GM12874 (cell line): ENCODE data around the gene EFS.

ENCODE experiments used
- TF ChIP-seq, protein P1 (sequence below): IDR thresholded peaks from 2 replicates; pipeline ENCODE4 v1.5.1; 2011; ENCODE audit warnings: low read depth, mild to moderate bottlenecking, control low read depth, low read length, moderate library complexity; ENCODE audit not compliant: insufficient read depth

The EFS gene

DNA sequence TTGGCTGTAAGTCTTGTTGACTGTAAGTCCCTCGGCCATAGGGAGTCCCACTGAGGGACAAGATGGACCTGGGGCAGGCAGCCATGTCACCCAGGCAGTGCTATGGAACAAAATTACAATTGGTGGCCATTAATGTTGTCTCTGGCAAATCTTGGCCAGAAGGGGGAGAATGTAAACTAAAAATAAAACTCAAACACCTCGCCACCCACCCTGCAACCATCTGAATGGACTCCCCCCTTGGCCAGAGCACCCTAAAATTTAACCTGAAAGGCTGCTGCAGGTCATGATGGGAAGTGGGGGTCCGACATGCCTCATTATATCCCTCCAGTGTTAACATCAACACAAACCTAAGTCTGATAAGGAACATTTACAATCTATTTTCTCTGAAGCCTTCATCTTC, 20.5 kb downstream of the EFS start:
- TF ChIP-seq, protein P1, sequence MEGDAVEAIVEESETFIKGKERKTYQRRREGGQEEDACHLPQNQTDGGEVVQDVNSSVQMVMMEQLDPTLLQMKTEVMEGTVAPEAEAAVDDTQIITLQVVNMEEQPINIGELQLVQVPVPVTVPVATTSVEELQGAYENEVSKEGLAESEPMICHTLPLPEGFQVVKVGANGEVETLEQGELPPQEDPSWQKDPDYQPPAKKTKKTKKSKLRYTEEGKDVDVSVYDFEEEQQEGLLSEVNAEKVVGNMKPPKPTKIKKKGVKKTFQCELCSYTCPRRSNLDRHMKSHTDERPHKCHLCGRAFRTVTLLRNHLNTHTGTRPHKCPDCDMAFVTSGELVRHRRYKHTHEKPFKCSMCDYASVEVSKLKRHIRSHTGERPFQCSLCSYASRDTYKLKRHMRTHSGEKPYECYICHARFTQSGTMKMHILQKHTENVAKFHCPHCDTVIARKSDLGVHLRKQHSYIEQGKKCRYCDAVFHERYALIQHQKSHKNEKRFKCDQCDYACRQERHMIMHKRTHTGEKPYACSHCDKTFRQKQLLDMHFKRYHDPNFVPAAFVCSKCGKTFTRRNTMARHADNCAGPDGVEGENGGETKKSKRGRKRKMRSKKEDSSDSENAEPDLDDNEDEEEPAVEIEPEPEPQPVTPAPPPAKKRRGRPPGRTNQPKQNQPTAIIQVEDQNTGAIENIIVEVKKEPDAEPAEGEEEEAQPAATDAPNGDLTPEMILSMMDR, result no peak

DNA sequence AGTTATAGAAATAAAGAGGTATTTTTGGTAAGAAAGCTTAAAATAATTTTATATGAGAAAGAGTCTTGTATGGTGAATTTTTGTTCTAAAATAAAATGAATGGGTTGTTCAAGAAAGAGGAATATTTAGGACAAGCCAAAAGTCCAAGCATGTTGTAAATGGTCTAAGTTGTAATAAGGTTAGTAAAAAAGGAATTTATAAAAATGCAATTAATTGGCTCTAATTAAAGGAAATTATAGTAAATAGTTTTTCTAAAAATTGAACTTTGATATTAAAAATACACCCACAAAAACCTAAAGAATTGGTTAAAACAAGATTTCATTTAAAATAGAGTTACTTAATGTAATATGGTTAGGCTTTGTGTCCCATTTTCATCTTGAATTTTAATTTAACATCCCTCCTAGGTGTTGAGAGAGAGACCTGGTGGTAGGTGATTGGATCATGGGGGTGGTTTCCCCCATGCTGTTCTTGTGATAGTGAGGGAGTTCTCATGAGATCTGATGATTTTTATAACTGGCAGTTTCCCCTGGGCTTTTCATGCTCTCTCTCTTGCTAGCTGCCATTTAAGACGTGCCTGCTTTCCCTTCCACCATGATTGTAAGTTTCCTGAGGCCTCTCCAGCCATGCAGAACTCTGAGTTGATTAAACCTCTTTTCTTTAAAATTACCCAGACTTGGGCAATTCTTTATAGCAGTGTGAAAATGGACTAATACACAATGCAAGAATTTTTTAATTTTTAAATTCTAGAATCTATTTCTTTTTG, 25.3 kb downstream of the EFS start:
- TF ChIP-seq, protein P1, result no peak

DNA sequence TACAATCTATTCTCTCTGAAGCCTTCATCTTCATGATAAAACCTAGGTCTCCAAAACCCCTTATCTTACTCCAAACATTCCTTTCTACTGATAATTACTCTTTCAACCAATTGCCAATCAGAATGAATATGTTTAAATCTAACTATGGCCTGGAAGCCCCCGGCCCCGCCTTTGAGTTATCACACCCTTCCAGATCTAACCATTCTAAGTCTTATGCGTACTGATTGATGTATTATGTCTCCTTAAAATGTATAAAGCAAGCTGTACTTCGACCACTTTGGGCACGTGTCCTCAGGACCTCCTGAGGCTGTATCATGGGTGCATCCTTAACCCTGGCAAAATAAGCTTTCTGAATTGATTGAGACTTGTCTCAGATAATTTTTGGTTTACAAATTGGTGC, 29.3 kb downstream of the EFS start:
- TF ChIP-seq, protein P1, result no peak

DNA sequence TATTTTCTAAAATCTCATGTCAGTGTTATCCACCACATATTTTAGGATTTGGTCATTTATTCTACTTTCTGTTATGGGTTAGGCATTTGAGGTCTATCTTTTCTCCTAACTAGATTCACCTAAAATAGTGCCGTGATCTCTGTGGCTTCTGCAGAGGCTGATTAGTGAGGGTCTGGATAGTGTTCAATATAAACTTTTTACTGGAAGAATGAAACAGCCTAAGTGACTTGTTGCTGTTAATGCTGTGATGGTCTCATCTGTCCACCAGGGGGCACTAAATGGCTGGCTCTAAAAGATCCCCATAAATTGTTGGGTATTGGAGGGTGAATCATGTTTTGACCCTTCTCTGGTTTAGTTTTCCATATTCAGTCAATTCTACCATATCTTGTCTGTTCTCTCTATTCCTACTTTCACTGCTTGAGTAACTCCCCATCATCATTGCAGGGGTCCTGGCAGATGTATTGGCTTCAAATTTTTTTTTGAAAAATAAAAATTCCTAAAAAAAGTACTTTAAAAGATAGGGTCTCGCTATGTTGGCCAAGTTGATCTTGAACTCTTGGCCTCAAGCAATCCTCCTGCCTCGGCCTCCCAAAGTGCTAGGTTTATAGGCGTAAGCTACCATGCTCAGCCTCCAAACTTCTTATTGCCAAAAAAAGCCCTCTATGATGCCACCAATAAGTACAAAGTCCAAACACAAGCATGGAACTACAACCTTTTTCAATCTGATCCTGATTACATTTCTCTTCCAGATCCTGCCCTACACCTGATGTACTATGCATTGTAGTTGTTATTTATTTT, 36.8 kb downstream of the EFS start:
- TF ChIP-seq, protein P1, result peak; percentile 78

DNA sequence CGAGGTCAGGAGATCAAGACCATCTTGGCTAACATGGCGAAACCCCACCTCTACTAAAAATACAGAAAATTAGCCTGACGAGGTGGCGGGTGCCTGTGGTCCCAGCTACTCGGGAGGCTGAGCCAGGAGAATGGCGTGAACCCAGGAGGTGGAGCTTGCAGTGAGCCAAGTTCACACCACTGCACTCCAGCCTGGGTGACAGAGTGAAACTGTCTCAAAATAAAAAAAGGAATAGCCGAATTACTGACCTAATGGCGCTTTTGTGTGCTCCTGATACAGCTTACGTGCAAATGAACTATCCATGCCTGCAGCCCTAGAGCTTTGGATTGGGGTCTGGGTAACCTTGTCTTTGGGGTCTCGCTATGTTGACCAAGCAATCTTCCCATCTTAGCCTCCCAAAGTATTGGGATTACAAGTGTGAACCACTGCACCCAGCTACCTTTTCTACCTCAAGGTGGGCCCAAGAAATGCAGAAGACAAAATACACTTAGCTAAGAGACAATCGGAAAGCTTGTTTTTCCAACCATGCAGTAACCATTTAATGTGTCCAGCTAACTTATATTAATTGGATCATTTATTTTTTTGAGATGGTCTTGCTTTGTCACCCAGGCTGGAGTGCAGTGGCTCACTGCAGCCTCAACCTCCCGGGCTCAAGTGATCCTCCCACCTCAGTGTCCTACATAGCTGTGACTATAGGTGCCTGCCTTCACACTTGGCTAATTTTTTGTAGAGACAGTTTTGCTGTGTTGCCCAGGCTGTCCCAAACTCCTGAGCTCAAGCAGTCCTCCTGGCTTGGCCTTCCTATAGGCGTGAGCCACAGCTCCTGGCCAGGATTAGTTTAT, 38.3 kb downstream of the EFS start:
- TF ChIP-seq, protein P1, result no peak

DNA sequence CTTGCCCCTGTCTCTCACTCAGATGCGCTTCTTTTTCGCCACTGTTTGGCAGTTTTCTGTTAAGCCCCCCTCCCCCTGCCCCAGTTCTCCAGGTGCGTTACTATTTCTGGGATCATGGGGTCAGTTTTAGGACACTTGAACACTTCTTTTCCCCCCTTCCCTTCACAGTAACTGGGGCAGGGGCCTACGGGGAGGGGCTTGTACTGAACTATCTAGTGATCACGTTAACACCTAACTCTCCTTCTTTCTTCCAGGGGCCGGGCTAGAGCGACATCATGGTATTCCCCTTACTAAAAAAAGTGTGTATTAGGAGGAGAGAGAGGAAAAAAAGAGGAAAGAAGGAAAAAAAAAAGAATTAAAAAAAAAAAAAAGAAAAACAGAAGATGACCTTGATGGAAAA, 40.0 kb downstream of the EFS start:
- TF ChIP-seq, protein P1, result no peak

DNA sequence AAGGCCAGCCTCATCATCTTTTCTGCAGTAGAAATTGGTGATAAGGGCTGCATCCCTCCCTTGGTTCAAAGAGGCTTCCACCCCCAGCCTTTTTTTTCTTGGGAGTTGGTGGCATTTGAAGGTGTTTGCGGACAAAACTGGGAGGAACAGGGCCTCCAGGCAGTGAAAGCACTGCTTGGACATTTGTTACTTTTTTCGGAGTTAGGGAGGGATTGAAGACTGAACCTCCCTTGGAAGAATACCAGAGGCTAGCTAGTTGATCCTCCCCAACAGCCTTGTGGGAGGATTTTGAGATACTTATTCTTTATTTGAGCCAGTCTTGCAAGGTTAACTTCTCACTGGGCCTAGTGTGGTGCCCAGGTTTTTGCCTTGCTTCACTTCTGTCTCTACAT, 40.5 kb downstream of the EFS start:
- TF ChIP-seq, protein P1, result no peak
